IPS-20b (cell line): ENCODE data around the gene COMMD7.
A peak's percentile ranks its signal among the peaks of the same experiment; 100 is the strongest.
"Not testable (repeated sequence)": the region's sequence is repeated elsewhere in the genome, so short reads cannot be mapped to it uniquely, and the experiment has no call there.

Experiments
- H3K27ac ChIP-seq: one replicate; pipeline ENCODE4 v1.5.1; 2013; ENCODE audit warnings: low read length
- H3K27me3 ChIP-seq: 2 replicates; pipeline ENCODE4 v1.6.1; 2013; ENCODE audit warnings: mild to moderate bottlenecking, low read length, inconsistent platforms; ENCODE audit not compliant: insufficient read depth
- H3K36me3 ChIP-seq: 2 replicates; pipeline ENCODE4 v1.6.1; 2013; ENCODE audit warnings: low read depth, mild to moderate bottlenecking, inconsistent platforms, low read length, moderate library complexity; ENCODE audit not compliant: insufficient read depth
- H3K4me1 ChIP-seq: 2 replicates; pipeline ENCODE4 v1.6.1; 2013; ENCODE audit warnings: mild to moderate bottlenecking, control low read depth, inconsistent platforms, low read length, moderate library complexity; ENCODE audit not compliant: insufficient read depth
- H3K4me3 ChIP-seq: 2 replicates; pipeline ENCODE4 v1.5.1; 2013; ENCODE audit warnings: mild to moderate bottlenecking, low read length, inconsistent platforms
- H3K9ac ChIP-seq: 2 replicates; pipeline ENCODE4 v1.6.1; 2013; ENCODE audit warnings: low read depth, mild to moderate bottlenecking, inconsistent platforms, low read length, moderate library complexity
- H3K9me3 ChIP-seq: 2 replicates; pipeline ENCODE4 v1.6.1; 2013; ENCODE audit warnings: mild to moderate bottlenecking, low read depth, low read length, inconsistent platforms; ENCODE audit not compliant: insufficient read depth

Gene COMMD7

DNA sequence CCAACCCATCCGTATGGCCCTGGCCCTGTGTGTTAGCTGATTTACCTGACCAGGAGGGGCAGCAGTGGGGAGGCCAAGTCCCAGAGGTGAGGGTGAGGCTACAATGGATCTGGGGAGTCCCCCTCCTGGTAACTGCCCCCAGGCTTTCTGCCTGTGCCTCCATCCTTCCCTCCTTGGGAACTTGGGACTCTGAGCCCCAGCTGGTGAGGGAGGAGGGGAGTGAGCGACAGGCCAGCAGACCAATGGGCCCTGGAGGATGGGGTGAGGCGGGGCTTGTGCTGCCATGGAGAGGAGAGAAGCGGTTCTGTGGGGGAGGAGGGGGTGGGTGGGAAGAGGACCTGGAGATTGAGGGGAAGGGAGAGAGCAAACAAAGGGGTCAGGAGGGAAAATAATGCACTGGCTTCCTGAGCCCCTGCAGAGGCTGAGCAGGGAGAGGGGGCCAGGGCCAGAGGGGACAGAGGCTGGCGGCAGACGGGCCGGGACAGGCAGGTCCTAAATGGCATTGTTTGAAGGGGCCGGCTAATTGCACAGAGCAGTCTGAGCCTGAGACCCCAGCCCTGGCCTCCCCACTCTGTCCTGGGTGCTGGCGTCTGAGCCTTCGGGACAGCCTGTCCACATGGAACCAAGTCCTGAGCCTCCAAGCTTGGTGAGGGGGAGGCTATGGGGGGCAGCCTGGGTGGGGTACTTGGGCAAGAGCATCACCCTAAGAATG lies 36.4 kb upstream of the COMMD7 start:
- Histone ChIP-seq H3K9ac (peak overlapping the region; percentile 4; the same call in 1 of the 2 replicates), H3K4me3 (peak overlapping the region; percentile 0; the same call in 1 of the 2 replicates), H3K27ac (peak overlapping the region; percentile 1), H3K4me1 (peaks cover 41% of the 10 kb centered on the region), H3K27me3 (no peaks in the 10 kb centered on the region), H3K36me3 (peaks cover 99% of the 10 kb centered on the region), H3K9me3 (no peaks in the 10 kb centered on the region)

DNA sequence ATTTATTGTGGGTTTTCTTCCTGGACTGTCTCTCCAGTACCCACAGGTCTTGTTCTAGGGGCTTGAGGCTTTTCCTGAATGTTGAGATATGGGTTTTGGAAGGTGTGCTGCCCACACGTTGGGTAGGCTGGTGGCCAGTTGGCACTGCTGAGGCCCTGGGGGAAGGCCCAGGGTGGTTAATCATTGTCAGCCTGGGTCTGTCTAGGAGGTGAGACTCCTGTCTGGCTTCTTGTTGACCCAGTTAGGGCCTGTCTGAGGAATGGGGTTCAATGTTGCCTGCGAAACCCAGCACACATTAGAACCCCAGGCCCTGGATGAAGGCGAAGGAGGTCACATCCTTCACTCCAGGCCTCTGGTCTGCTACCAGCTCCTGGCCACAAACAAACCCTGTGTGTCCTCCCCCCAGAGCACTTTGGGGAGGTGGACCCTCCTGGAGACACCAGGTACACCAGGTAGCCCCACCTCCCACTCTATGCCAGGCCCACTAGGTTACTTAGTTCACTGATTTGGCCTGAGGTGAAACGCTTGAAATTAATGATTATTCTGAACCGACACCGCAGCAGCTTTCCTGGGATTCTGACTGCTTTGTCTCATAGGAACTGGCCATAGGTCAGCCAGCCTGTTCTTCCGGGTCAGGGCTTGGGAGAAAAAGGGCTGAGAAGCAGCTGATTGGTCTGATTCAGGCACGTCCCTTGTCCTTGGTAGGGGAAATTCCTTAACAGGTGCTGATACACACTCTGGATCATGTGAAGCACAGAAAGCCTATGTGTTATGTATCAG lies 34.1 kb upstream of the COMMD7 start:
- Histone ChIP-seq H3K36me3 (peaks cover 98% of the 10 kb centered on the region), H3K27me3 (no peaks in the 10 kb centered on the region), H3K4me1 (peaks cover 41% of the 10 kb centered on the region), H3K4me3 (no peak overlapping the region), H3K27ac (no peak overlapping the region), H3K9me3 (no peaks in the 10 kb centered on the region), H3K9ac (peak overlapping the region; percentile 13; the same call in 1 of the 2 replicates)

DNA sequence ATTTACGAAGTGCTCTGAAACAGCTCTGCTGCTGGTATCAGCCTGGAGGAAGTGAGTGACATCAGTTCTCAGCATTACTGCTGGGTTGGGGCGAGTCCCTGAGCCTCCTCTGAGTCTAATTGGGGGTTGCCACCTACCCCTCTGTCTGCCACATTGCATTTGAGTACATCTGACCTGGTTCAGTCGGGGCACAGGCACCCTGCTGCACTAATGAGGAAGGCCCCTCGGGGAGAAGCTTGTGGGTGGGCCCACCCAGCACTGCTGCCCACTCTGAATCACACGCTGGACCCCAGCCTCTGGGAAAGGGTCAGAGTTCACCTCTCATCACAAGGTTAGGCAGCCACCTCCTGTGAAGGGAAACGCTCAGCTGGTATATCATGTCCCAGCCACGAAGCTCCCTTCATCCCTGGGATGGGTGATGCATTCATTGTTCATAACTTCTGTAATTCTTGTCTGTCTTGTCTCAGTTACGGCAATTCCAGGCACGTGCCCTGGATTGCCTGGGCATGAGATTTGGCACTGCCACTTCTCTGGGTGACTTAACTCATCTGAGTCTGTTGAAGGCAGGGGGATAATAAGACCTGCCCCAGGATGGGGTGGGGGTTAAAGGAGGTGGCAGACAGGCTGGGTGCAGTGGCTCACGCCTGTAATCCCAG lies 32.2 kb upstream of the COMMD7 start:
- H3K9ac ChIP-seq = no peak overlapping the region
- no peak overlapping the region for H3K27ac ChIP-seq
- H3K36me3 ChIP-seq = peaks cover 96% of the 10 kb centered on the region
- 0 out of 2 replicates have a peak overlapping the region, but pooled peaks have one; percentile 14 for H3K4me3 ChIP-seq
- no peaks in the 10 kb centered on the region for H3K9me3 ChIP-seq
- H3K4me1 ChIP-seq = peaks cover 52% of the 10 kb centered on the region
- no peaks in the 10 kb centered on the region for H3K27me3 ChIP-seq

DNA sequence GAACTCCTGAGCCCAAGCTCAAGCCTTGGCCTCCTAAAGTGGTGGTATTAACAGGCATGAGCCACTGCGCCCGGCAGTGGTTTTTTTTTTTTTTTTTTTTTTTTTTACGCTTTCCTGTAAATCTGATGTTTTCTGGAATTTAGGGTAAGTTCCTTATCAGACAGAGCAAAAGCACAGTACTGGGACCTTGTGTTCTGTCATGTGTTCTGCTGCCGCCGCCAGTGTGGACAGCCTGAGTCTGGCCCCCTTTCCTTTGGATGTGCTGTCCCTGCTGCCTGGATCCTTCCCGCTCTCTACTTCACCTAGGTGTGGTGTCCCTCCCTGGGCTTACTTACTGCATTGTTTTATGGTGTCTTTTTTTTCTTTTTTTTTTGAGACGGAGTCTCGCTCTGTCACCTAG lies 30.6 kb upstream of the COMMD7 start:
- Histone ChIP-seq H3K4me1 (peaks cover 43% of the 10 kb centered on the region), H3K27me3 (no peaks in the 10 kb centered on the region), H3K9me3 (no peaks in the 10 kb centered on the region), H3K27ac (no peak overlapping the region), H3K9ac (no peak overlapping the region), H3K4me3 (no peak overlapping the region), H3K36me3 (peaks cover 95% of the 10 kb centered on the region)

DNA sequence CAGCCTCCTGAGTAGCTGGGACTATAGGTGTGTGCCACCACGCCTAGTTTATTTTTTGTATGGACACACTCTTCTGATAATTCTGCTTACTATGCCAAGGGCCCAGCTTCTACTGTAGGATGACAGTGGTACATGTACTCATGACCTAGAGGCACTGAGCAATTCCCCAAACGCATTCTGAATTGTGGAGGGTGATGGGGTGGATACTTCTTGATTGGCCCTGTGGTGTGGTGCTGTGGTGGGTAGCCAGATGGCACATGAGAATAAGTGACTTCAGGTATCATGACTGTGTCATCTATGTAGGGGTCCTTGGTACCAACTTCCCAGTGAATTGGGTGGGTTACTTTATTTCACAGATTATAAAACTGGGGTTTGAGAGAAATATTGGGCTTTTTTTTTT lies 30.0 kb upstream of the COMMD7 start:
- Histone ChIP-seq H3K27me3 (no peaks in the 10 kb centered on the region), H3K9ac (no peak overlapping the region), H3K36me3 (peaks cover 95% of the 10 kb centered on the region), H3K27ac (no peak overlapping the region), H3K4me3 (no peak overlapping the region), H3K4me1 (peaks cover 45% of the 10 kb centered on the region), H3K9me3 (no peaks in the 10 kb centered on the region)

DNA sequence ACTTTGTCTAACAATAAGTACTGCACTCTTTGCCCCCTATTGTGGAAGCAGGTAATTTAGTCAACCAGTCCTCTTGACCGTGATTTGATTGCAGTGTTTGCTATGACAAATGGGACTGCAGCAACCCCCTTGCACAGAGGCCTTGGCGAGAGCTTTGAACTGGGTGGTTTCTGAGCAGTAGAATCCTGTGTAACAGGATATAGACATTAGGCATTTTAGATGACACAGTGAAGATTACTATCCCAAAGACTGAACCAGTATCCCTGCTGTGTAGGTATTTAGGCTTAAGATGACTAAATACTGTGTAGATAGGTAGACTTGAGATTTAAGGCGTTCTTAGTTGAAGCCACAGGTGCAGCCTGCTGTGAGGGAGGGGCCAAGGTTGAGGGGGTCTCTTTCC lies 28.8 kb upstream of the COMMD7 start:
- no peak overlapping the region for H3K4me3 ChIP-seq
- no peaks in the 10 kb centered on the region for H3K27me3 ChIP-seq
- no peaks in the 10 kb centered on the region for H3K9me3 ChIP-seq
- H3K36me3 ChIP-seq = peaks cover 95% of the 10 kb centered on the region
- H3K9ac ChIP-seq = no peak overlapping the region
- peaks cover 43% of the 10 kb centered on the region for H3K4me1 ChIP-seq
- H3K27ac ChIP-seq = no peak overlapping the region

DNA sequence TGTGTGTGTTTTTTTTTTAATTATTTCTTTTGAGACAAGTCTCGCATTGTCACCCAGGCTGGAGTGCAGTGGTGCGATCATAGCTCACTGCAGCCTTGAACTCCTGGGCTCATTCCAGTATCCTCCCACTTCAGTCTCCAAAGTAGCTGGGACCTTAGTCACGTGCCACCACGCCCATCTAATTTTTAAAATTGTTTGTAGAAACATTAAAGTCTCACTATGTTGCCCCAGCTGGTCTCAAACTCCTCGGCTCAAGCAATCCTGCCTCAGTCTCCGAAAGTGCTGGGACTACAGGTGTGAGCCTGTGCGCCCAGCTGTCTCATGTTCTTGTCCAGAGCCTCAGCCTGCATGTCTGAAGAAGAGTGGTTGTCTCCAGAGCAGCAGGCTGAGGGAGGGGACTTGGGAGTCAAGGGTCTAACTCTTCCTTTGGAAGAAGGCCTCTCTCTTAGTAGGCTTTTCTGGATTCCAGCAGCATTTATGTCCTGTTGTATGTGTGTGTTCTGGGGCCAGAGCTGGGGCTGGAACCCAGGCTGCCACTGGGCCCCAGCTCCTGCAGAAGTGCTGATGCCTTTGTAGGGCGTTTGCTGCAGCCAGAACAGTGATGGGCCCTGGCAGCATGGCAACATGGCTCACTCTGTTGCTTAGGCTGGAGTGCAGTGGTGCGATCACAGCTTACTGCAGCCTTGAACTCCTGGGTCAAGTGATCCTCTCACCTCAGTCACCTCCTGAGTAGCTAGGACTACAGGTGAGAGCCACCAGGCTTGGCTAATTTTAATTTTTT lies 24.3 kb upstream of the COMMD7 start:
- Histone ChIP-seq H3K27ac (peak overlapping the region; percentile 38), H3K4me3 (peak overlapping the region; percentile 45), H3K9ac (peak overlapping the region; percentile 41; the same call in 1 of the 2 replicates), H3K36me3 (peaks cover 86% of the 10 kb centered on the region), H3K4me1 (peaks cover 42% of the 10 kb centered on the region), H3K9me3 (no peaks in the 10 kb centered on the region), H3K27me3 (no peaks in the 10 kb centered on the region)

DNA sequence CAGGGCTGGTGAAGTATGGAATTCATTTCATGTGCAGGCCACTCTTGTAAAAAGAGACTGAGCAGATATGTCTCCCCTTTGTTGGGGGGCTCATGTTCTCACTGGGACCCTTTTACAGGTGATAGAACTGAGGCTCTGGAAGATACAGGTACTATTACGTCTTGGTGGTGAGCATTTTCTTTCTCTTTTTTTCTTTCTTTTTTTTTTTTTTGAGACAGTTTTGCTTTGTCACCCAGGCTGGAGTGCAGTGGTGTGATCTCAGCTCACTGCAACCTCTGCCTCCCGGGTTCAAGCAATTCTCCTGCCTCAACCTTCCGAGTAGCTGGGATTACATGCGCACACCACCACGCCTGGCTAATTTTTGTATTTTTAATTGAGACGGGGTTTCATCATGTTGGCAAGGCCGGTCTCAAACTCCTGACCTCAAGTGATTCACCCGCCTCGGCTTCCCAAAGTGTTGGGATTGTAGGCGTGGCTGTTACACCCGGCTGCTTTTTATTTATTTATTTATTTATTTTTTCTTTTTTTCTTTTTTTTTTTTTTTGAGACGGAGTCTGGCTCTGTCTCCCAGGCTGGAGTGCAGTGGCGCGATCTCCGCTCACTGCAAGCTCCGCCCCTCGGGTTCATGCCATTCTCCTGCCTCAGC lies 22.1 kb upstream of the COMMD7 start:
- Histone ChIP-seq H3K9ac (peak overlapping the region; percentile 88), H3K36me3 (peaks cover 66% of the 10 kb centered on the region), H3K27ac (peak overlapping the region; percentile 19), H3K4me3 (peak overlapping the region; percentile 89), H3K4me1 (peaks cover 41% of the 10 kb centered on the region)
- H3K9me3 ChIP-seq, H3K27me3 ChIP-seq: not testable (repeated sequence)

DNA sequence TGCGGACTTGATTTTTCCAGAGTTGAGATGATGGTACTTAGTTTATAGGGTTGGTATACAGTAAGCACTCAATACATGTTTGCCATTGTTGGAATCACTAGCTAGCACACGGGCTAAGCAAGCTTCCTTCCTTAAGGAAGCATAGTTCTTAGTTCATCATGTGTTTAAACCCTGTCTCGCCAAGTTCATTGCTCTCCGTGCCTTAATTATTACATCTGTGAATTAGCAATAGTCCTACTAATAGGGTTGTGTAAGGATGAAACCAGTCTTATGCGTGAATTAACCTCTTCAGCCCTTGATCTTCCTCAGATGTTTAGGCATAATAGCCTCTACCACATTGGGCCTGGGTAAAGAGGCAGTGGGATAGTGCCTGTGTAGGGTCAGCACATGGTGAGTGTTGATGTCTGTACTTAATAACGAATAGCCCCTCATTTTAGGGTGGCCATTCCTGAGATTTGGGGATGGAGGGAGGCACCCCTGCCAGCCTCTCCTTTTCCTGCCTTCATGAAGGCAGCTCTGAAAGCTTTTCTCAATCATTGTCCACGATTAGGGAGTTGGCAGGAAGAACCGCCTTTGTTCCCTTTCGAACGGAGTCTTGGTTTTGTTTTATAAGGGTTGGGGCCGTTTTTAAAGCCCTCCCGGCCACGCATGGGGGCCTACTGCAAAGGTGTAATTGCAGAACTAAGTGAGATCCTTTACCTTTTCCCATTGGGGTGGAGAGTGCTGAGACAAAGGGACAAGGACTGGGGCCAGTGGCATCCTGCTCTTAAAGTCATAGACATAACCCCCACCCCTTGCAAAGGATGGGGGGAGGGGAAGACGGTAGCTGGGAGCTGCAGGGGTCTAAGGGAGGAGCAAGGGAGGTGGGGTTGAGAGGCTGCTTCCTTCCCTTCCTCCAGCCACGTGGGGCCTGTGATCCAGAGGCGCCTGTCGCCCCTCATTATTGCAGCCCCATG lies 21.0 kb upstream of the COMMD7 start:
- Histone ChIP-seq H3K4me3 (peak overlapping the region; percentile 89), H3K27ac (peak overlapping the region; percentile 19), H3K27me3 (no peaks in the 10 kb centered on the region), H3K9ac (peak overlapping the region; percentile 88), H3K9me3 (no peaks in the 10 kb centered on the region), H3K4me1 (peaks cover 37% of the 10 kb centered on the region), H3K36me3 (peaks cover 55% of the 10 kb centered on the region)
